ENCODE measurements around the gene PLEKHA7. TPM values are rescaled to one million over a fixed set of nuclear protein-coding genes. Genes with fewer than 3 reads are reported as not detected.

PLEKHA7 gene
- total RNA-seq, 1 experiment from 2014 or later: 7.2 TPM

DNA sequence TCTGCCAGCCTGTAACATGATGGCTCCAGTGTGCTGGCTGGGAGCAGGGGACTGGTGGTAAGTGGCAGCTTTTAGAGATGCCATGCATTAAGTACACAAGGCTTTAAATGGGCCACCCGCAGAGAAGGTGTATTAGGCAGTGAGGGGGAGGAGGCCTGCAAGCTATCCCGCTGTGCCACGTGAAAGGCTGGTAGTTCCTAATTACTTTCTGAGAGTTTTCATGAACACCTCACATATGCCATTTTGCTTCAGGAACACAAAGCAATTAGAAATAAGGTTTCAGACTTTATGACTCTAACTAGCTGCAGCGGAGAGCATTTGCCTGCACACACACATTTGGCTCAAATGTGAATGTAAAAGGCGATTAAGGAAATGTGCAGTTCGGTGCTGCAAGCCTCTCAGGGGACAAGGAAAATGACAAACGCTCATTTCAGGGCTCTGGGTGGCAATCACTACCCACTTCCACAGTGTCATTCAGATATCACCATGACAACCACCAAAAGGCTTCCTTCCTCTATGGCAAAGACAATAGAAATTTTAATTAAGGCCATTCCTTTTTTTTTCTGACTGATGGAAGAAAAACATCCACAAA lies 116.6 kb downstream of the PLEKHA7 start:
- H3K9me3 ChIP-seq (ENCODE audit: control insufficient read depth in 1 of 2, insufficient read depth in 1 of 2, low read depth in 1 of 2, low read length in 2 of 2): no peaks in the 10 kb centered on the region
- peaks cover 16 to 39% of the 10 kb centered on the region in 2 experiments for H3K4me1 ChIP-seq (ENCODE audit: control insufficient read depth in 1 of 2, insufficient read depth in 2 of 2, low read length in 2 of 2)
- POLR2A ChIA-PET: no interaction called here
- no peak for TF ChIP-seq EZH2 (IDR thresholded peaks at IDR 0.05)
- no peak for TF ChIP-seq TCF7L2 (IDR thresholded peaks at IDR 0.05; ENCODE audit: borderline replicate concordance, extremely low read depth, insufficient read depth, insufficient read length)
- TF ChIP-seq CEBPB (IDR thresholded peaks at IDR 0.05; ENCODE audit: low read depth): no peak
- no peak for TF ChIP-seq POLR2A (IDR thresholded peaks at IDR 0.05; ENCODE audit: borderline replicate concordance, extremely low read depth, insufficient read depth, insufficient read length)
- no peak for TF ChIP-seq ZNF274 (IDR thresholded peaks at IDR 0.05; ENCODE audit: low read depth, low read length)
- no peak for TF ChIP-seq SP1 (IDR thresholded peaks at IDR 0.05; ENCODE audit: low read depth)
- no peak for DNase-seq (ENCODE audit: low read depth, low spot score)
- H3K9ac ChIP-seq (ENCODE audit: low read length): no peak overlapping the region
- CTCF ChIA-PET: no interaction called here
- RAD21 ChIA-PET (ENCODE audit: low non-redundant PET in 1 of 2, low total read pairs in 2 of 2, uncharacterized antibody in 2 of 2, unreplicated experiment in 2 of 2): no interaction called here
- intact Hi-C loops (cut with micrococcal nuclease): no loop called here
- no peak overlapping the region for H3K27ac ChIP-seq (ENCODE audit: low read depth, low read length)
- H3K4me2 ChIP-seq (ENCODE audit: low read length): no peak overlapping the region
- H2AFZ ChIP-seq (ENCODE audit: low read depth, low read length, poor library complexity, severe bottlenecking): no peak overlapping the region
- no peaks in the 10 kb centered on the region for H4K20me1 ChIP-seq (ENCODE audit: insufficient read depth)
- BruUV-seq (replicated peaks): no TSS peak
- H3K79me2 ChIP-seq (ENCODE audit: insufficient read depth, low read length): no peaks in the 10 kb centered on the region
- no peaks in the 10 kb centered on the region for H3K27me3 ChIP-seq (ENCODE audit: insufficient read depth, low read length)
- H3K4me3 ChIP-seq (replicated peaks in 1 of 2; ENCODE audit: low read depth in 1 of 2, low read length in 2 of 2): no peak overlapping the region
- no peak for ATAC-seq
- H3K36me3 ChIP-seq (ENCODE audit: control insufficient read depth in 1 of 2, insufficient read depth in 2 of 2, low read length in 2 of 2): no peaks in the 10 kb centered on the region
- H3K9me2 ChIP-seq (ENCODE audit: insufficient read depth): no peaks in the 10 kb centered on the region

DNA sequence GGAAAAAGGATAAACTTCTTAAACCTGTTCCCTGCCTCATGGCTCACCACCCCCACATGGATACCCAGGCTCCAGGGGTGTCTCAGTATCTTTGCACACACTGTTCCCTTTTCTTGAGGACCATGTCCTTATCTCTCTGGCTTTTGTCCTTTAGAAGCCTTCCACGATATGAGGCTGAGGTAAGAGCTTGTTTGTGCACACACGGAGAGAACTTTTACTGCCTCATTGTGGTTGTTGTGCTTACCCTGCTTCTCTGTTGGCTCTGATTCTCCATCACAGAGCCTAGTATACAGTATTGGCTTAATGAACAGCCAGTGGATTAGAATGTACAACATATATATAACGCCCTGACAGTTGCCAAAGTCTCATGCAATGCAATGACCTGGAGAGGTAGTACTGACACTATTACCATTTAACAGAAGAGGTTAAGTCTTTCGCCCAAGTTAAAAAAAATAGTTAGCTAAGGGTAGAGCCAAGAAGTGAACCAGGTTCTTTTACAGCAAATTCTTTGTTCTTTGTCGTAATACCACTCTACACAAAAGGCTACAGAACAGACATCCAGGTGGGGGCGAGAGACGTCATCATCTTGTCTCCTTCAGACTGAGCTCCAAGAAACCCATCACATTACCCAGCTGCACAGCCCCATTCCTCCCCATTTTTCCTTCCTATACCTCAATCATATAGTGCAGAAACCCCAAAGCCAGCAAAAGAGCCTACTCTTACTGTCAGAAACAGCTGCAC lies 117.3 kb downstream of the PLEKHA7 start:
- ChIA-PET CTCF (interaction anchor here (0.6 kb wide), 1 partner anchor 1504 kb away, joined by 3 read pairs; no protein-coding TSS in a partner anchor), RAD21 (ENCODE audit: low non-redundant PET in 1 of 2, low total read pairs in 2 of 2, uncharacterized antibody in 2 of 2, unreplicated experiment in 2 of 2) (no interaction called here), POLR2A (no interaction called here)
- no peaks in the 10 kb centered on the region for H3K79me2 ChIP-seq (ENCODE audit: insufficient read depth, low read length)
- ATAC-seq: no peak
- peaks cover 10 to 35% of the 10 kb centered on the region in 2 experiments for H3K4me1 ChIP-seq (ENCODE audit: control insufficient read depth in 1 of 2, insufficient read depth in 2 of 2, low read length in 2 of 2)
- H3K9me2 ChIP-seq (ENCODE audit: insufficient read depth): no peaks in the 10 kb centered on the region
- no peak overlapping the region for H3K4me3 ChIP-seq (replicated peaks in 1 of 2; ENCODE audit: low read depth in 1 of 2, low read length in 2 of 2)
- intact Hi-C loops (cut with micrococcal nuclease): no loop called here
- H3K9ac ChIP-seq (ENCODE audit: low read length): no peak overlapping the region
- no TSS peak for BruUV-seq (replicated peaks)
- no peak for DNase-seq (ENCODE audit: low read depth, low spot score)
- no peak overlapping the region for H3K27ac ChIP-seq (ENCODE audit: low read depth, low read length)
- H4K20me1 ChIP-seq (ENCODE audit: insufficient read depth): no peaks in the 10 kb centered on the region
- H3K27me3 ChIP-seq (ENCODE audit: insufficient read depth, low read length): no peaks in the 10 kb centered on the region
- no peaks in the 10 kb centered on the region for H3K36me3 ChIP-seq (ENCODE audit: control insufficient read depth in 1 of 2, insufficient read depth in 2 of 2, low read length in 2 of 2)
- no peaks in the 10 kb centered on the region for H3K9me3 ChIP-seq (ENCODE audit: control insufficient read depth in 1 of 2, insufficient read depth in 1 of 2, low read depth in 1 of 2, low read length in 2 of 2)
- no peak overlapping the region for H3K4me2 ChIP-seq (ENCODE audit: low read length)
- no peak overlapping the region for H2AFZ ChIP-seq (ENCODE audit: low read depth, low read length, poor library complexity, severe bottlenecking)
- TF ChIP-seq TCF7L2 (IDR thresholded peaks at IDR 0.05; ENCODE audit: borderline replicate concordance, extremely low read depth, insufficient read depth, insufficient read length) (no peak), EZH2phosphoT487 (IDR thresholded peaks at IDR 0.05; ENCODE audit: borderline replicate concordance) (no peak), POLR2A (IDR thresholded peaks at IDR 0.05; ENCODE audit: borderline replicate concordance, extremely low read depth, insufficient read depth, insufficient read length) (no peak), CBX3 (IDR thresholded peaks at IDR 0.05; ENCODE audit: low read depth) (no peak), SP1 (IDR thresholded peaks at IDR 0.05; ENCODE audit: low read depth) (no peak), EGR1 (IDR thresholded peaks at IDR 0.05; ENCODE audit: low read depth) (no peak), ZBTB33 (IDR thresholded peaks at IDR 0.05; ENCODE audit: extremely low read depth, insufficient replicate concordance, low read length) (no peak), CEBPB (IDR thresholded peaks at IDR 0.05; ENCODE audit: low read depth) (no peak), ZFX (IDR thresholded peaks at IDR 0.05) (no peak), POLR2AphosphoS5 (IDR thresholded peaks at IDR 0.05; ENCODE audit: low read depth, low read length) (no peak), JUND (IDR thresholded peaks at IDR 0.05) (no peak), SRF (IDR thresholded peaks at IDR 0.05; ENCODE audit: low read depth) (no peak), CTCF (IDR thresholded peaks at IDR 0.05 in 2 of 3, conservative IDR thresholded peaks at IDR 0.05 in 1 of 3; ENCODE audit: borderline replicate concordance in 1 of 3, insufficient read depth in 1 of 3, low read depth in 2 of 3, low read length in 2 of 3) (no peak)
